Dermis lymphatic vessel endothelial cell (primary cell): ENCODE results near the gene RFC1. TPM values are rescaled to one million over a fixed set of nuclear protein-coding genes. Genes with fewer than 3 reads are reported as not detected.

Experiments
- total RNA-seq: library from RNA; depleted of rRNA; stranded (reverse); fragments of >200 nt; gene quantifications from 2 replicates; pipeline ENCODE4 v1.2.1, GENCODE V29; 2014

RFC1 gene
- total RNA-seq = 58.4 and 63.0 TPM in 2 replicates

GRCh38 chr4:39365830-39366771 lies at the start of gene RFC1:
Gene RFC1, minus strand, starts transcription at chr4:39366362. Its CDS starts 121 bp downstream, at chr4:39366241.

GRCh38 chr4:39406763-39407583 lies 40.8 kb upstream of the RFC1 start, which contains the start of gene KLB:
Gene KLB, plus strand, starts transcription at chr4:39406930. Its CDS starts 20 bp downstream, at chr4:39406950.

Other genes starting within 250 kb of the RFC1 start
- gene WDR19, start 183.8 kb downstream of the RFC1 start, total RNA-seq = 28.3 and 29.8 TPM in 2 replicates
- under 0.01 and 0.22 TPM in 2 replicates for gene KLB, start 40.6 kb upstream of the RFC1 start, total RNA-seq
- gene RPL9, start 92.6 kb upstream of the RFC1 start, total RNA-seq = 2,848 and 3,678 TPM in 2 replicates
- 3.8 and 5.1 TPM in 2 replicates for gene LIAS, start 92.7 kb upstream of the RFC1 start, total RNA-seq
- gene UGDH, start 161.1 kb upstream of the RFC1 start, total RNA-seq = 30.8 and 38.0 TPM in 2 replicates